Activated CD4-positive, alpha-beta T cell treated with anti-CD3 and anti-CD28 coated beads, Interleukin-2, Interleukin-6, amounts not matched to agents 100 ng/mL and 50 ng/mL, durations not matched to agents 16 hours and 8 hours (primary cell): ENCODE data around the gene PAX2.

Experiments used
- DNase-seq: peaks from one replicate; pipeline ENCODE4 v3.0.0-alpha.2; 2020

Gene PAX2

GRCh38 chr10:100793055-100793454 is 47.7 kb downstream of the PAX2 start:
- no peak for DNase-seq

GRCh38 chr10:100799881-100800280 is 54.5 kb downstream of the PAX2 start:
- no peak for DNase-seq

GRCh38 chr10:100800931-100801330 is 55.5 kb downstream of the PAX2 start:
- DNase-seq = no peak

- DNase-seq = no peak
Measured at GRCh38 chr10:100802196-100802595, 56.8 kb downstream of the PAX2 start.

GRCh38 chr10:100802607-100803006 is 57.2 kb downstream of the PAX2 start:
- no peak for DNase-seq

- DNase-seq = no peak
Measured at GRCh38 chr10:100803492-100803891, 58.1 kb downstream of the PAX2 start.

GRCh38 chr10:100803908-100804307 is 58.5 kb downstream of the PAX2 start:
- no peak for DNase-seq

GRCh38 chr10:100805543-100806355 is 60.4 kb downstream of the PAX2 start:
- no peak for DNase-seq

- no peak for DNase-seq
Measured at GRCh38 chr10:100806356-100806645, 60.9 kb downstream of the PAX2 start.

GRCh38 chr10:100807241-100807951 is 62.0 kb downstream of the PAX2 start:
- no peak for DNase-seq

- DNase-seq = no peak
Measured at GRCh38 chr10:100808876-100809275, 63.5 kb downstream of the PAX2 start.

GRCh38 chr10:100810091-100810834 is 64.9 kb downstream of the PAX2 start:
- DNase-seq = no peak

- DNase-seq = no peak
Measured at GRCh38 chr10:100810835-100811116, 65.4 kb downstream of the PAX2 start.

GRCh38 chr10:100811261-100811660 is 65.9 kb downstream of the PAX2 start:
- DNase-seq = no peak

GRCh38 chr10:100811752-100812750 is 66.7 kb downstream of the PAX2 start:
- DNase-seq = no peak

- no peak for DNase-seq
Measured at GRCh38 chr10:100812978-100813377, 67.6 kb downstream of the PAX2 start.

GRCh38 chr10:100814751-100815474 is 69.5 kb downstream of the PAX2 start:
- no peak for DNase-seq

- DNase-seq = no peak
Measured at GRCh38 chr10:100816671-100817070, 71.3 kb downstream of the PAX2 start.

- no peak for DNase-seq
Measured at GRCh38 chr10:100817268-100817839, 72.0 kb downstream of the PAX2 start.

- no peak for DNase-seq
Measured at GRCh38 chr10:100819424-100819823, 74.0 kb downstream of the PAX2 start.

- DNase-seq = no peak
Measured at GRCh38 chr10:100823194-100823593, 77.8 kb downstream of the PAX2 start.

- no peak for DNase-seq
Measured at GRCh38 chr10:100824886-100825285, 79.5 kb downstream of the PAX2 start.
